Hepatocyte (in vitro differentiated cells): ENCODE measurements around the gene ARID4B.

Experiments used
- EZH2 ChIP-seq: fragments of 200-600 bp; sonication (generic); IDR thresholded peaks from 2 replicates; pipeline ENCODE4 v1.6.1; 2016; ENCODE audit warnings: antibody characterized with exemption, mild to moderate bottlenecking, borderline replicate concordance
- TF ChIP-seq, protein P1 (sequence below): fragments of 200-600 bp; sonication (generic); IDR thresholded peaks from 2 replicates; pipeline ENCODE4 v1.5.1; 2016; ENCODE audit warnings: antibody characterized with exemption, mild to moderate bottlenecking; ENCODE audit not compliant: poor library complexity

DNA sequence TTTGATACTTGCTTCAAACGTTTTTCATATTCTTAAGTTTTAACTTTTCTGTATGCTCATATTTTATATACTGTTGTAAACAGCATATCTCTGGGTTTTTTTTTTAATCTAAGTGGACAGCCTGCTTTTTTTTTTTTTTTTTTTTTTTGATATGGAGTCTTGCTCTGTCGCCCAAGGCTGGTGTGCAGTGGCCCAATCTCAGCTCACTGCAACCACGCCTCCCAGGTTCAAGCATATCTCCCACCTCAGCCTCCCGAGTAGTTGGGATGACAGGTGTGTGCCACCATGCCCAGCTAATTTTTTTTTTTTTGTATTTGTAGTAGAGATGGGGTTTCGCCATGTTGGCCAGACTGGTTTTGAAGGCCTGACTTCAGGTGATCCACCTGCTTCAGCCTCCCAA lies 40.4 kb upstream of the ARID4B start:
- TF ChIP-seq, protein P1, sequence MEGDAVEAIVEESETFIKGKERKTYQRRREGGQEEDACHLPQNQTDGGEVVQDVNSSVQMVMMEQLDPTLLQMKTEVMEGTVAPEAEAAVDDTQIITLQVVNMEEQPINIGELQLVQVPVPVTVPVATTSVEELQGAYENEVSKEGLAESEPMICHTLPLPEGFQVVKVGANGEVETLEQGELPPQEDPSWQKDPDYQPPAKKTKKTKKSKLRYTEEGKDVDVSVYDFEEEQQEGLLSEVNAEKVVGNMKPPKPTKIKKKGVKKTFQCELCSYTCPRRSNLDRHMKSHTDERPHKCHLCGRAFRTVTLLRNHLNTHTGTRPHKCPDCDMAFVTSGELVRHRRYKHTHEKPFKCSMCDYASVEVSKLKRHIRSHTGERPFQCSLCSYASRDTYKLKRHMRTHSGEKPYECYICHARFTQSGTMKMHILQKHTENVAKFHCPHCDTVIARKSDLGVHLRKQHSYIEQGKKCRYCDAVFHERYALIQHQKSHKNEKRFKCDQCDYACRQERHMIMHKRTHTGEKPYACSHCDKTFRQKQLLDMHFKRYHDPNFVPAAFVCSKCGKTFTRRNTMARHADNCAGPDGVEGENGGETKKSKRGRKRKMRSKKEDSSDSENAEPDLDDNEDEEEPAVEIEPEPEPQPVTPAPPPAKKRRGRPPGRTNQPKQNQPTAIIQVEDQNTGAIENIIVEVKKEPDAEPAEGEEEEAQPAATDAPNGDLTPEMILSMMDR = no peak
- no peak for TF ChIP-seq EZH2
